Adrenal gland (tissue), 5 donors: ENCODE data around the gene FNDC4.

Source experiments
- POLR2A ChIP-seq, 2 donors: fragments of 450-650 bp; IDR thresholded peaks; one replicate each; pipeline ENCODE4 v1.6.1; 2017; ENCODE audit warnings: antibody characterized with exemption in 2 of 2, mild to moderate bottlenecking in 2 of 2, moderate library complexity in 1 of 2
- TF ChIP-seq, protein P1 (sequence below), 6 experiments: fragments of 450-650 bp in 4 of 6; fragments of 200-600 bp in 2 of 6; sonication (generic) in 1 of 6; IDR thresholded peaks; 1 replicate in 5 of 6; 2 replicates in 1 of 6; pipeline versions ENCODE4 v1.5.1 to v1.8.0; 2016 to 2021; ENCODE audit warnings: antibody characterized with exemption in 6 of 6, mild to moderate bottlenecking in 2 of 6, moderate library complexity in 1 of 6
- donor health status: DM: no; HTN: no; CAD: no.

GRCh38 chr2:27464443-27464842 lies 30.6 kb downstream of the FNDC4 start:
- TF ChIP-seq, protein P1, sequence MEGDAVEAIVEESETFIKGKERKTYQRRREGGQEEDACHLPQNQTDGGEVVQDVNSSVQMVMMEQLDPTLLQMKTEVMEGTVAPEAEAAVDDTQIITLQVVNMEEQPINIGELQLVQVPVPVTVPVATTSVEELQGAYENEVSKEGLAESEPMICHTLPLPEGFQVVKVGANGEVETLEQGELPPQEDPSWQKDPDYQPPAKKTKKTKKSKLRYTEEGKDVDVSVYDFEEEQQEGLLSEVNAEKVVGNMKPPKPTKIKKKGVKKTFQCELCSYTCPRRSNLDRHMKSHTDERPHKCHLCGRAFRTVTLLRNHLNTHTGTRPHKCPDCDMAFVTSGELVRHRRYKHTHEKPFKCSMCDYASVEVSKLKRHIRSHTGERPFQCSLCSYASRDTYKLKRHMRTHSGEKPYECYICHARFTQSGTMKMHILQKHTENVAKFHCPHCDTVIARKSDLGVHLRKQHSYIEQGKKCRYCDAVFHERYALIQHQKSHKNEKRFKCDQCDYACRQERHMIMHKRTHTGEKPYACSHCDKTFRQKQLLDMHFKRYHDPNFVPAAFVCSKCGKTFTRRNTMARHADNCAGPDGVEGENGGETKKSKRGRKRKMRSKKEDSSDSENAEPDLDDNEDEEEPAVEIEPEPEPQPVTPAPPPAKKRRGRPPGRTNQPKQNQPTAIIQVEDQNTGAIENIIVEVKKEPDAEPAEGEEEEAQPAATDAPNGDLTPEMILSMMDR (IDR thresholded peaks at IDR 0.05), result no peak
- no peak for TF ChIP-seq POLR2A (IDR thresholded peaks at IDR 0.05)
